Stimulated activated CD8-positive, alpha-beta memory T cell treated with anti-CD3 and anti-CD28 coated beads, Interleukin-15, amount 100 ng/mL, for 24 hours (primary cell): ENCODE measurements around the gene SIRPG.
"Not testable (repeated sequence)": the region's sequence is repeated elsewhere in the genome, so short reads cannot be mapped to it uniquely, and the experiment has no call there.

ENCODE experiments used
- DNase-seq: peaks from one replicate; pipeline ENCODE4 v3.0.0-alpha.2; 2020; ENCODE audit warnings: low read depth

SIRPG gene

GRCh38 chr20:1635291-1635979 is 22.1 kb downstream of the SIRPG start:
- no peak for DNase-seq

- DNase-seq, result no peak
Measured at GRCh38 chr20:1633535-1633934, 24.0 kb downstream of the SIRPG start.

GRCh38 chr20:1632178-1632577 is 25.4 kb downstream of the SIRPG start:
- no peak for DNase-seq

- DNase-seq, result no peak
Measured at GRCh38 chr20:1631309-1632151, 26.0 kb downstream of the SIRPG start.

GRCh38 chr20:1630186-1630585 is 27.4 kb downstream of the SIRPG start:
- no peak for DNase-seq

GRCh38 chr20:1629321-1629720 is 28.3 kb downstream of the SIRPG start:
- no peak for DNase-seq

GRCh38 chr20:1628621-1629020 is 29.0 kb downstream of the SIRPG start:
- DNase-seq, result no peak

- DNase-seq, result no peak
Measured at GRCh38 chr20:1627200-1627550, 30.4 kb downstream of the SIRPG start.

GRCh38 chr20:1626528-1627199 is 30.9 kb downstream of the SIRPG start:
- no peak for DNase-seq

GRCh38 chr20:1625083-1625690 is 32.4 kb downstream of the SIRPG start:
- DNase-seq, result no peak

GRCh38 chr20:1623501-1624205 is 33.9 kb downstream of the SIRPG start:
- no peak for DNase-seq

- no peak for DNase-seq
Measured at GRCh38 chr20:1622450-1622849, 35.1 kb downstream of the SIRPG start.

GRCh38 chr20:1621316-1621715 is 36.3 kb downstream of the SIRPG start:
- no peak for DNase-seq

GRCh38 chr20:1619861-1620444 is 37.6 kb downstream of the SIRPG start, which contains the start of gene SIRPB1:
TSS of gene SIRPB1 (minus strand) at chr20:1620009. CDS start at chr20:1619944, 65 bp downstream.
- DNase-seq, result no peak

- no peak for DNase-seq
Measured at GRCh38 chr20:1618954-1619540, 38.5 kb downstream of the SIRPG start.

- no peak for DNase-seq
Measured at GRCh38 chr20:1618479-1618878, 39.1 kb downstream of the SIRPG start.

GRCh38 chr20:1616858-1617434 is 40.6 kb downstream of the SIRPG start:
- no peak for DNase-seq

- not testable (repeated sequence) for DNase-seq
Measured at GRCh38 chr20:1610404-1610803, 47.2 kb downstream of the SIRPG start.

GRCh38 chr20:1608678-1609347 is 48.8 kb downstream of the SIRPG start:
- DNase-seq, result not testable (repeated sequence)

GRCh38 chr20:1600736-1601135 is 56.8 kb downstream of the SIRPG start:
- no peak for DNase-seq
